Neural crest cell (in vitro differentiated cells): ENCODE results near the gene DOCK3. TPM values are rescaled to one million over a fixed set of nuclear protein-coding genes. Genes with fewer than 3 reads are reported as not detected.
A peak's percentile ranks its signal among the peaks of the same experiment; 100 is the strongest.

ENCODE experiments used
- DNase-seq: peaks from one replicate; pipeline ENCODE4 v3.0.0; 2021; ENCODE audit warnings: low read depth, mixed read lengths, low spot score
- H3K27ac Mint-ChIP-seq: one replicate; pipeline ENCODE4 v1.8.0; 2021; ENCODE audit warnings: mild to moderate bottlenecking, mixed read lengths; ENCODE audit not compliant: unreplicated experiment
- H3K27me3 Mint-ChIP-seq: 2 replicates; pipeline ENCODE4 v1.8.0; 2021; ENCODE audit warnings: low read depth, mild to moderate bottlenecking, mixed read lengths
- H3K36me3 Mint-ChIP-seq: 2 replicates; pipeline ENCODE4 v1.8.0; 2021; ENCODE audit warnings: low read depth, mild to moderate bottlenecking, mixed read lengths
- H3K4me1 Mint-ChIP-seq: 2 replicates; pipeline ENCODE4 v1.8.0; 2021; ENCODE audit warnings: mixed read lengths
- H3K4me3 Mint-ChIP-seq: one replicate; pipeline ENCODE4 v1.8.0; 2021; ENCODE audit warnings: mild to moderate bottlenecking, mixed read lengths
- H3K9me3 Mint-ChIP-seq: 2 replicates; pipeline ENCODE4 v1.8.0; 2021; ENCODE audit warnings: mixed read lengths
- CTCF ChIP-seq: fragments of 200-600 bp; sonication (generic); conservative IDR thresholded peaks from 2 replicates; pipeline ENCODE4 v1.5.0; 2021; ENCODE audit warnings: antibody characterized with exemption, mild to moderate bottlenecking
- total RNA-seq: library from RNA; stranded (reverse); gene quantifications from 2 replicates; pipeline ENCODE4 v1.2.1, GENCODE V29; 2021

DOCK3 gene
- total RNA-seq, 1 donor from 2014 or later = 5.0 TPM

DNA sequence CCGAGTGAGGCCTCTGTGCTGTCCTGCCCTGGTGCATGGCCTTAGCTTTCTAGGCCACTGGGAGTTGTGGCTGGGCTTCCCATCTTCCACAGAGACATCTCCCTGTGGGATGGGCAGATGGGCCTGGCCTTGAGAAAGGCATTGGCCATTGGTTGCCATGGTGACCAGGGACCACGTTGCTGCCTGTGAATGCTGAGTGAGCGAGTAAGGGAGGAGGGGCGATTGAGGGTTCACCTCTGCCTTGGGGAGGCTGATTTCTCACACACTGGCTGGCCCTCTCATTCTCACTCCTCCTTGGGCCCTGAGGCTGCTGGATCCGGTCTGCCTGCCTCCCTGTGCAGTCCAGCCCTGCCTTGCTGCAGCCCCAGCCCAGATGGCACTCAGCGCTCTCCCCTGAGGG lies 26.4 kb upstream of the DOCK3 start:
- Mint-ChIP-seq H3K36me3 (no peaks in the 10 kb centered on the region), H3K4me1 (peaks cover 10% of the 10 kb centered on the region), H3K4me3 (no peak overlapping the region), H3K27ac (peak overlapping the region; percentile 78), H3K9me3 (no peaks in the 10 kb centered on the region), H3K27me3 (no peaks in the 10 kb centered on the region)
- peak; percentile 29 for DNase-seq
- TF ChIP-seq CTCF = no peak

DNA sequence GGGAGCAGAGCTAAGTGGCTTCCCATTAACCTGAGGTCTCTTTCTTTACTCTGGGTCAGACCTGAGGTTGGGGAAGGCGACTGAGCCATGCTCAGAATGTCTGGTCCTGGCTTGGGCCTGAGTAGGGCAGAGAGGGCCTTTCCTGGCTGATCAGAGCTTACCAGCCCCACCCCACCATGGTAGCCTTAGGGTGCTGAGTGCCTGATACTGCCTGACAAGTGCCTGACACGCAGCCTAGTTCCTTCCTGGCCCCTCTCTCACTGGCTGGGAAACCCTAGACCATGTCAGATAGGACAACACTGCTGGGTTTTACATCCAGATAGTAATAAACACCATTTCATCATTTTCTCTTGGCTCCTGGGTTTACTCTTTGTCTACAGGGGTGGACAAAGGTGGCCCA lies 25.8 kb upstream of the DOCK3 start:
- H3K4me3 Mint-ChIP-seq = no peak overlapping the region
- H3K4me1 Mint-ChIP-seq = peaks cover 10% of the 10 kb centered on the region
- no peak for DNase-seq
- H3K27ac Mint-ChIP-seq = peak overlapping the region; percentile 75
- no peaks in the 10 kb centered on the region for H3K9me3 Mint-ChIP-seq
- H3K27me3 Mint-ChIP-seq = no peaks in the 10 kb centered on the region
- no peaks in the 10 kb centered on the region for H3K36me3 Mint-ChIP-seq
- no peak for TF ChIP-seq CTCF

DNA sequence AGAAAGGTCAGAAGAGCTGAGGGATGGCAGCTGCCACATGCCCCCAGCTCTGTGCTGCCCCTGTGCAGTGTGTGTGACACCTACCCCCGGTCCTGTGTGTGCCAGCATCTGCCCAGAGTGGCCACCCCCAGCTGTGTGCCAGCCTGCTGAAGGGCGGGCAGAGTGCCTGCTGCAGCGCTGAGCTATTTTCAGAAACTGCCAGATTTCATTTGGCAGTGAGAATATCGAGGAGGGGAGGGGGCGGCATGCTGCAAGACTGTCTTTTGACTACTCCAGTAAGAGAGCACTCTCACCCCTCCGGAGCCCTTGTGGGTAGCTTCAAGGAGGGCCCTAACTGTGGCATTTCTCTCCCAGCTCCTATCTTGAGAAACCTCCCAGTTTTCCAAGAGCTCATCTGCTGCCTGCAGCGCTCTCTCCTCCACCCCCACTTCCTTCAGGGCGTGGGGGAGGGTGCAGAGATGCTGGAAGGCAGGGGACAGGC lies 25.2 kb upstream of the DOCK3 start:
- Mint-ChIP-seq H3K4me1 (peaks cover 10% of the 10 kb centered on the region), H3K4me3 (no peak overlapping the region), H3K36me3 (no peaks in the 10 kb centered on the region), H3K27me3 (no peaks in the 10 kb centered on the region), H3K9me3 (no peaks in the 10 kb centered on the region), H3K27ac (peak overlapping the region; percentile 75)
- no peak for TF ChIP-seq CTCF
- no peak for DNase-seq

DNA sequence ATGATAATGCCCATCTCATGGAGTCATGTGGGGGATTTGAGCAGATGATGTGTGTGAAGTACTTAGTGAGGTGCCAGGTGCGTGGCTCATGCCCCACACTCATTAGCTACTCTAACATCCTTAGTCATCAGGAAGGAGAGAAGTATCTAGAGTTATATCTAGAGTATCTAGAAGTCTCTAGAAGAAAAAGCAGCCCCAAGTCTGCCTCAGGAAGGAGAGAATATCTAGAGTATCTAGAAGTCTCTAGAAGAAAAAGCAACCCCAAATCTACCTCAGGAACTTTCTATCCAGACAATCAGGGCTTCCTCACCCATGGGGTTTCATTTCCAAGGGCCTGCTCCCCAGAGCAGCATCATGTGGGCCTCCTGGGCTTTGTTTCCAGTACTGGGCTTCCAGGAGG lies 24.7 kb upstream of the DOCK3 start:
- DNase-seq = no peak
- Mint-ChIP-seq H3K4me1 (peaks cover 10% of the 10 kb centered on the region), H3K4me3 (no peak overlapping the region), H3K27ac (no peak overlapping the region), H3K36me3 (no peaks in the 10 kb centered on the region), H3K27me3 (no peaks in the 10 kb centered on the region), H3K9me3 (no peaks in the 10 kb centered on the region)
- no peak for TF ChIP-seq CTCF

DNA sequence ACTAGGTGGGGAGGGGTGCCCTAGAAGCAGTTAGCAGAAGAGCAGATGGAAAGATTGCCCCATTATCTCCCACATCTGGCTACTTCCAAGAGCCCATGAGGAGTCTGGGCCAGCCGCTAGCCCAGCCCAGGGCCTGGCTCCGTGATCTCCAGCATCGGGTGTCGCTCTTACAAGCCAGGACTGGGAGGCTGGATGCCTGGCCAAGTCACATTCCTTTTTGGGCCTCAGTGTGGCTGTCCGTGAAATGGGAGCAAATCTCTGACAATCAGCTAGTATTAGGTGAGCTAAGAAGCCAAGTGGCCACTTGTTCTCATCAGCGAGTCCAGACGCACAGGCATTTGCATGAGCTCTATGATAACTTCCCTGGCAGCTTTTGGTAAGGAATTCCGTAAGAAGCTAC lies 23.3 kb upstream of the DOCK3 start:
- Mint-ChIP-seq H3K4me1 (peaks cover 10% of the 10 kb centered on the region), H3K27ac (no peak overlapping the region), H3K4me3 (no peak overlapping the region), H3K36me3 (no peaks in the 10 kb centered on the region), H3K27me3 (no peaks in the 10 kb centered on the region), H3K9me3 (no peaks in the 10 kb centered on the region)
- TF ChIP-seq CTCF = no peak
- DNase-seq = no peak
